GM18951 (cell line): ENCODE results near the gene ITGB2.

Source experiments
- POLR2A ChIP-seq: IDR thresholded peaks from 4 replicates; pipeline ENCODE4 v1.6.1; 2011; ENCODE audit warnings: mild to moderate bottlenecking; ENCODE audit not compliant: insufficient read length, insufficient read depth; ENCODE audit errors: extremely low read depth
- in situ Hi-C: fragments of 300-500 bp; cut with MboI; formaldehyde crosslinking; loops from one replicate; pipeline ENCODE4 v1.12.0; 2022; ENCODE audit warnings: low sequenced_read_pairs, mixed read lengths, inconsistent platforms; ENCODE audit not compliant: unreplicated experiment

Gene ITGB2

DNA sequence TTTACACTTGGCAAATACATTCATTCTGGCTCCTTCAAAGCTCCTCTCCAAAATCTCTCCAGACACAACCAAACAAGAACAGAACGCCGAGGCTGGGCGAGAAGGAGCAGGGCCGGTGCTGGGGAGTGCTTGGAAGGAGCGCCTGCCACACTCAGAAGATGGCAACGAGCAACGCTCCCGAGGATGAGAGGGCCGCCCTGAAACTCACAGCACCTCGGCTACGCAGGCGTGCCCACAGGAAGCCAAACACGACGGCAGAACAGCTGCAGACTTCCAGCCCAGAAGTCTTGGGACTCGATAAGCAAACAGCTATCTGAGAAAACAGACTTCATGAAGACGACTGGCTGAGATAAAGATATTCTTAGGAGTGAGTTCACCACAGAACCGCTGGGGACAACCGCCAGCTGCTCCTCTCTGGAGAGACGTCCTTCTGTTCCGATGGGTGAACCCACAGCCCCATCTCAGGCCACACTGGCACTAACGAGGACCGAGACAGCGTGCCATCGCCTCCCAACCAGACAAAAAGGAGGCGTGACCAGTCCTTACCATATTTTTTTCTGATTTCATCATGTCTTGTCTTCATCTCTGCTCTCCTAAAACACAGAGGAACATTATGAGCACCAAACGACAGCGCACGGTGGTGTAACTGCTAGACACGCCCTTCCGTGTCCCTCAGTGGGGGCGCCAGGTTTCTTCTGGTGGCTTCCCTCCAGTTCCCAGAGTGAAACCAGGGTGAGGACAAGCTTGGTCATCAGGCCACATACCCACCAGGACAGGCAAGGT lies 65.8 kb downstream of the ITGB2 start:
- in situ Hi-C loops: no loop called here
- no peak for TF ChIP-seq POLR2A

- in situ Hi-C loops: no loop called here
- no peak for TF ChIP-seq POLR2A
These were observed 66.4 kb downstream of the ITGB2 start for GRCh38 chr21:44854391-44854663.

DNA sequence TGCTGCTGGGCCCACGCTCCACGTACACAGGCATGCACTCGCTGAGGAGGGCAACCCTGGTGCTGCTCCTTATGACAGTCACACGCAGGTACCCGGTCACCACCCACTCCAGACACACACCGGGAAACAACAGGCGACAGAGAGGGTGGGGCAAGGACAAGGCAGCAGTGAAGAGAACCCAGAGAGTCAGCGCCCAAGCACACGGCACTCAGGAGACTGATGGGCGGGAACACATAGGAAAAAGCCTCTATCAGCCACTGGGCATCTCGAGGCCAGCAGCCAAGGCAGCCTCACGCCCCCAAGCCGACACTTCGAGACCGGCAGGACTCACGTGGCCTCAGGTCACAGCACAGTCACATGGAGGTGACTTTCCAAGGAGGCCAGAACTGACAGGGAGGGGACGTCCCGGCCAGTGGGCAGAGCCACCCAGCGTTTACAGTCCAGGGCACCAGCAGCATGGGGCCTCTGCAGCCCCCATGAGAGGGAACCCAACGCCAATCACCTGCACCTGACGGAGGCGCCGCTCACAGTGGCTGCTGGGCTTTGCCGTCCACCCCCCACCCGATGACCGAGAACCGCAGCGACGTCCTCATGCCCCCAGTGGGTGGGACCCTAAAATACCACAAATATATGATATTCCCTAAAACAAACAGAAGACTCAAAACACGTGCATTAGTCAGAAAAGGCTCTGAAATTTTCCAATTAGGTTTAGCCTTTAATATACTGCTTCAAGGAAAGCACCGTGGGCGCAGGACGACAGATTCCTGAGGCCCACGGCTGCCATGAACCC lies 66.9 kb downstream of the ITGB2 start:
- in situ Hi-C loops: no loop called here
- TF ChIP-seq POLR2A: no peak

- no peak for TF ChIP-seq POLR2A
- in situ Hi-C loops: no loop called here
These were observed 69.6 kb downstream of the ITGB2 start for GRCh38 chr21:44850905-44851657.

- in situ Hi-C loops: no loop called here
- TF ChIP-seq POLR2A: no peak
These were observed 70.4 kb downstream of the ITGB2 start for GRCh38 chr21:44850208-44850800.

GRCh38 chr21:44849616-44850130 lies 71.0 kb downstream of the ITGB2 start:
- no peak for TF ChIP-seq POLR2A
- in situ Hi-C loops: no loop called here

- in situ Hi-C loops: no loop called here
These were observed 71.7 kb downstream of the ITGB2 start for GRCh38 chr21:44848821-44849521.

DNA sequence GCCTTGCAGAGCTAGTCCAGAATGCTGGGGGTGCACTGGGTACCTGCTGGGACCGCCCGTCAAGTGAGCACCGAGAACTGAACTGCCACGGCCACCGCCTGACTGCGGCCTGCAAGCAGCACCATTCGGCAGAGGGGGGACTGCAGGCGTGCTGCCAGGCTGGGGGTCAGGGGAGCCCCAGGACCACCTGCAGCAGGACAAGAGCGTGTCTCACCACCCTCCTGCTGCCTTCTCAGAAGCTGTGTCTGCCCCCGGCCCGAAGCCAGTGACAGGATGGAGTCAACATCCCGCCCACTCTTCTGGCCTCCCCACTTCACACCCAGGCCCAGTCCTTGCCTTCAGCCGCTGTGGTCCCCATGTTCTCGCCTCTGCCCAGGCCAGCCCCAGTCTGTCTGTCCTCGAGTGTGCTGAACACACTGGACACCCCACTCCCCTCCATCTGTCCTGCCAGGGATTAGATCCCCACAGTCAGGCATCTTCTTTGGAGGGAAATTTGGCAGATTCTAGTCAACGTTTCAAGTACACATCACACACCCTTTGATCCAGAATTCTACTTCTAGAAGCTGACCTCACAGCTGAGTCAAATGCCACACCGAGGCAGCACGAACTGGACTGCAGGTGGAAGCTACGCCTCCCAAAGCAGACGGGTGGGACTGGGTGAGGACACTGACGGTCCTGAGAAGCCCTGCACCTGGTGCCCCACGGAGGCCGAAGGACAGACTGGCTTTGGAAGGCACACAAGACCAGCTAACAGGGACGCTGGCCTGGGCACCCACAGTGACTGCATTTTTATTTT lies 73.2 kb downstream of the ITGB2 start:
- in situ Hi-C loops: no loop called here
- no peak for TF ChIP-seq POLR2A

More at GRCh38 chr21:44848821-44849521, 71.7 kb downstream of the ITGB2 start:
- TF ChIP-seq POLR2A: no peak

- in situ Hi-C loops: no loop called here
- TF ChIP-seq POLR2A: no peak
These were observed 74.0 kb downstream of the ITGB2 start for GRCh38 chr21:44846485-44847260.

- in situ Hi-C loops: no loop called here
These were observed 74.5 kb downstream of the ITGB2 start for GRCh38 chr21:44846224-44846484.

More at GRCh38 chr21:44846224-44846484, 74.5 kb downstream of the ITGB2 start:
- no peak for TF ChIP-seq POLR2A
